Transverse colon (tissue), 4 donors: ENCODE data around the gene CIROP. TPM values are rescaled to one million over a fixed set of nuclear protein-coding genes. Genes with fewer than 3 reads are reported as not detected.

Experiments used
- DNase-seq: peaks from one replicate; pipeline ENCODE4 v3.0.0-alpha.2; 2019
- H3K27ac ChIP-seq, 4 donors: fragments of 200-600 bp; sonication (generic); 2 replicates each; pipeline ENCODE4 v1.5.1; 2016 to 2018; ENCODE audit warnings: inconsistent platforms in 4 of 4
- H3K27me3 ChIP-seq: fragments of 200-600 bp; sonication (generic); 2 replicates; pipeline ENCODE4 v1.5.1; 2017; ENCODE audit warnings: inconsistent platforms
- H3K36me3 ChIP-seq, 4 donors: fragments of 200-600 bp; sonication (generic); 2 replicates each; pipeline ENCODE4 v1.5.1; 2017 to 2019; ENCODE audit warnings: inconsistent platforms in 4 of 4
- H3K4me1 ChIP-seq, 4 donors: fragments of 200-600 bp; sonication (generic); 2 replicates each; pipeline ENCODE4 v1.5.1; 2017 to 2020; ENCODE audit warnings: inconsistent platforms in 4 of 4
- H3K4me3 ChIP-seq, 4 donors: fragments of 200-600 bp; sonication (generic); 1 replicate in 1 of 4; 2 replicates in 3 of 4; pipeline versions ENCODE4 v1.5.1 to v1.6.1; 2017 to 2019; ENCODE audit warnings: inconsistent platforms in 4 of 4
- H3K9me3 ChIP-seq, 2 donors: fragments of 200-600 bp; sonication (generic); 2 replicates each; pipeline ENCODE4 v1.5.1; 2017 to 2019; ENCODE audit warnings: inconsistent platforms in 2 of 2
- CTCF ChIP-seq, 5 experiments: fragments of 200-600 bp in 3 of 5; fragments of 450-650 bp in 2 of 5; sonication (generic) in 3 of 5; IDR thresholded peaks; 1 replicate in 2 of 5; 2 replicates in 3 of 5; pipeline ENCODE4 v1.5.1; 2016 to 2017; ENCODE audit warnings: antibody characterized with exemption in 5 of 5, inconsistent platforms in 3 of 5, mild to moderate bottlenecking in 2 of 5, moderate library complexity in 1 of 5
- EP300 ChIP-seq: sonication (generic); formaldehyde crosslinking; IDR thresholded peaks from one replicate; pipeline ENCODE4 v1.6.1; 2017; ENCODE audit warnings: antibody characterized with exemption, low read depth
- POLR2A ChIP-seq: fragments of 450-650 bp; IDR thresholded peaks from one replicate; pipeline ENCODE4 v1.6.1; 2016; ENCODE audit warnings: antibody characterized with exemption, mild to moderate bottlenecking, moderate library complexity
- POLR2AphosphoS5 ChIP-seq, 3 donors: sonication (generic); formaldehyde crosslinking; IDR thresholded peaks; one replicate each; pipeline ENCODE4 v1.6.1; 2016; ENCODE audit warnings: antibody characterized with exemption in 3 of 3
- WGBS, 2 donors: methylation state at CpG; one replicate each; pipeline ENCODE4 v1.1.5; 2018; ENCODE audit warnings: low coverage in 1 of 2; 5-methylcytosine and 5-hydroxymethylcytosine counted together
- in situ Hi-C, 4 donors: fragments of 200-750 bp; cut with MboI; loops; one replicate each; pipeline versions ENCODE4 v1.15.0 to v1.15.1; 2017; ENCODE audit warnings: low sequenced_read_pairs in 3 of 4, low pct_ligation_motif_present in 1 of 4, low pct_unique_long_range_greater_than_20kb in 1 of 4
- intact Hi-C: fragments of 100-400 bp; cut with DNase I; formaldehyde crosslinking; loops from one replicate; pipeline ENCODE4 v1.15.1; 2023; ENCODE audit warnings: low total_unique reads
- total RNA-seq, 4 donors: library from RNA; depleted of rRNA; stranded (reverse); fragments of >200 nt; gene quantifications; one replicate each; pipeline ENCODE4 v1.1.0, GENCODE V29; 2016

CIROP gene
- total RNA-seq, 4 donors from 2014 or later = not detected

- DNase-seq = no peak
- Histone ChIP-seq H3K4me1 (peaks cover 10 to 14% (median 12%) of the 10 kb centered on the region in 4 donors), H3K4me3 (no peak overlapping the region), H3K27ac (no peak overlapping the region), H3K27me3 (no peaks in the 10 kb centered on the region), H3K9me3 (no peaks in the 10 kb centered on the region), H3K36me3 (peaks cover 0 to 6% (median 2%) of the 10 kb centered on the region in 4 donors)
- in situ Hi-C loops = loop anchor here in 3 of 4 donors (25.0 kb wide), 1 partner anchor 186 kb away; the partner anchor contains the start of gene HOMEZ (in 3 of the 3)
- intact Hi-C loops = no loop called here
- TF ChIP-seq EP300 (no peak), POLR2AphosphoS5 (IDR thresholded peaks at IDR 0.05) (no peak), POLR2A (no peak), CTCF (IDR thresholded peaks at IDR 0.05) (no peak)
- WGBS, 2 donors = 82 to 100% methylated on average over 1 to 6 of the region's 6 CpGs
Measured at GRCh38 chr14:23101213-23101970, 3.4 kb downstream of the CIROP start.

- Histone ChIP-seq H3K4me3 (no peak overlapping the region), H3K9me3 (no peaks in the 10 kb centered on the region), H3K27ac (no peak overlapping the region), H3K36me3 (peaks cover 0 to 6% (median 2%) of the 10 kb centered on the region in 4 donors), H3K27me3 (no peaks in the 10 kb centered on the region), H3K4me1 (peaks cover 10 to 14% (median 12%) of the 10 kb centered on the region in 4 donors)
- intact Hi-C loops (no loop called here), in situ Hi-C loops (no loop called here)
- DNase-seq = no peak
- TF ChIP-seq POLR2AphosphoS5 (IDR thresholded peaks at IDR 0.05) (no peak), CTCF (IDR thresholded peaks at IDR 0.05) (no peak), EP300 (no peak), POLR2A (no peak)
- WGBS, 2 donors = 86% methylated on average over 10 of the region's 10 CpGs; no CpG with 5 or more reads in 1 of the 2 donors
Measured at GRCh38 chr14:23099212-23099861, 5.5 kb downstream of the CIROP start.

GRCh38 chr14:23097786-23098185 is 7.0 kb downstream of the CIROP start:
- Histone ChIP-seq H3K9me3 (no peaks in the 10 kb centered on the region), H3K36me3 (peaks cover 0 to 9% (median 3%) of the 10 kb centered on the region in 4 donors), H3K4me3 (no peak overlapping the region), H3K4me1 (peaks cover 15 to 28% (median 23%) of the 10 kb centered on the region in 4 donors), H3K27me3 (no peaks in the 10 kb centered on the region), H3K27ac (no peak overlapping the region)
- TF ChIP-seq POLR2AphosphoS5 (IDR thresholded peaks at IDR 0.05) (no peak), CTCF (IDR thresholded peaks at IDR 0.05) (no peak), EP300 (no peak), POLR2A (no peak)
- DNase-seq = no peak
- in situ Hi-C loops = no loop called here
- intact Hi-C loops = no loop called here
- 78 to 90% methylated on average over 3 to 7 of the region's 7 CpGs for WGBS, 2 donors
